Stimulated activated CD4-positive, alpha-beta T cell treated with anti-CD3 and anti-CD28 coated beads, Interleukin-1b, Interleukin-23, amount 100 ng/mL, for 24 hours (primary cell): ENCODE results near the gene AKR1C8.
"Not testable (repeated sequence)": the region's sequence is repeated elsewhere in the genome, so short reads cannot be mapped to it uniquely, and the experiment has no call there.

Source experiments
- DNase-seq, 4 experiments: peaks; one replicate each; pipeline ENCODE4 v3.0.0-alpha.2; 2020; ENCODE audit warnings: low read depth in 4 of 4, low spot score in 1 of 4

The AKR1C8 gene

DNA sequence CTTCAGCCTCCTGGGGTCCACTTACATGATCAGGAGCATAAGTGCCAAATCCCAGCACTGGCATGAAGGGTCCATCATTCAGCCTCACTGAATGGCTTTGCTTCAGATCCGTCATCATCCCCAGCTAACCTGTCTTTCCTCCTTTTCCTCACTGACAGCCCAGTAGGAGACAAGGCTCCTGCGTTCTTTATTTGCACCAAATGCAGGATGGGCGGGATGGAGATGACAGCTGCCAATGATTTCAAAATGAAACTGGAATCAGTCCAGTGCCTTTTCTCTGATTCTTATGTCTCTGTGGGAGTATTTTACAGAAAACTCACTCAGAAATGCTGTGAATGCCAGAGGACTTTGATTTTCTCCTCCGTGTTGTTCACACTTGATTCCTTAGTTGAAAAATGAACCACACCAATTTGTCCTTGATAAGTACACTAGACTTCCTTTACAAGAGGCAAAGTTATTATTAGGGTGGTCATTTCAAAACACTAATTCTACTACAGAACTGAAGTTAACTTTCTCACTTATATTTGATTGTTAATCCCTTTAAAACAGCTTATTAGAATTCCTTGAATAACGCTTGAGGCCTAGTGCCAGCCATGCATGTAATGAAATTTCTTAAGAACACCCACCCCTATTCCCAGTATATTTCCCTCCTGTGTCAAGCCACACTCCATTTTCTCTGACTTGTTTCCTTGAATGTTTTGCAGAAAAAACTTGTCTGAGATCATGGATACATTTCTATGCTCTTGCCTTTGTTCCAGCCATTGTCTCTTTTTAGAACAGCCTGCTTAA is at the start of gene AKR1C8:
Gene AKR1C8, minus strand, starts transcription at position 164 of the 789 bp plus-strand sequence. Its CDS starts 46 bp downstream, at position 118.
- DNase-seq: no peak

DNA sequence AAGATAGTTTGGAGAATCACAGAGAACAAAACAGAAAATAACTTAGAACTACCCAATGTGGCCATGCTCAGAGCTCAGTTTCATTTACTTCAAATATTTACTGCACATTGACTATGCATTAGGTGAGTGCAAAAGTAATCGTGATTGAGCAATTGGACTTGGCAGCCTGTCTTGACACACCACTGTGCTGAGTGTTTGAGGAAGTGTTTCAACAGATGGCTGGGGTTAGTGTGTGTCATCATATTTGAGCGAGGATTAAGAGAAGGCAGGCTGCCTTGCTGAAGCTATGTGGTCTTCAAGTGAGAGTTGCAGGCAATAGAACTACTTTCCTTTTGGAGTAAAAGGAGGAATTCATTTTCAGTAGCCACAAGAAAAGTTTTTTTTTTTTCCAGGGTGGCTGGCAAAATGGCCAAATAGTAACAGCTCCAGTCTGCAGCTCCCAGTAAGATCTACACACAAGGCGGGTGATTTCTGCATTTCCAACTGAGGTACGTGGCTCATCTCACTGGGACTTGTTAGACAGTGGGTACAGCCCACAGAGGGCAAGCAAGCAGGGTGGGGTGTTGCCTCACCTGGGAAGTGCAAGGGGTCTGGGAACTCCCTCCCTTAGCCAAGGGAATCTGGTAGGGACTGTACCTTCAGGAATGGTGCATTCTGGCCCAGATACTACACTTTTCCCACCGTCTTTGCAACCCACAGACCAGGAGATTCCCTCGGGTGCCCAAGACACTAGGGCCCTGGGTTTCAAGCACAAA is 49.3 kb upstream of the AKR1C8 start:
- no peak for DNase-seq

DNA sequence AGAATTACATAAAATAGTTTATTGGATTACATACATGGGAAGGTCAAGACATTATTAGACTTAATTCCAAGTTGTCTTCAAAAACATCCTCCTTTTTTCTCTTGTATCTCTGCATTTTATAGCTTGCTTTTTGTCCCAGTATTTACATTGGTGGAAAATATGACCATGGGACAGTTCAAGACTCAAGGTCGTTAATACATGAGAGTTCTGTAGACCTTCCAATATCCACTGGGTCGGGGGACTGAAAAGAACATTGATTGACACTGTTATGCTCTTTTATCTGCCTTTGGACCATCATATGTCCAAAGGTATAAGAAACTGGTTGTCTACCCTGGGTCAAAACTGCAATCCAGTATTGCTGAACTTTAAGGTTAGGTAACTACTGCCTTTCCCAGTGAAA is 48.4 kb upstream of the AKR1C8 start:
- DNase-seq: no peak

DNA sequence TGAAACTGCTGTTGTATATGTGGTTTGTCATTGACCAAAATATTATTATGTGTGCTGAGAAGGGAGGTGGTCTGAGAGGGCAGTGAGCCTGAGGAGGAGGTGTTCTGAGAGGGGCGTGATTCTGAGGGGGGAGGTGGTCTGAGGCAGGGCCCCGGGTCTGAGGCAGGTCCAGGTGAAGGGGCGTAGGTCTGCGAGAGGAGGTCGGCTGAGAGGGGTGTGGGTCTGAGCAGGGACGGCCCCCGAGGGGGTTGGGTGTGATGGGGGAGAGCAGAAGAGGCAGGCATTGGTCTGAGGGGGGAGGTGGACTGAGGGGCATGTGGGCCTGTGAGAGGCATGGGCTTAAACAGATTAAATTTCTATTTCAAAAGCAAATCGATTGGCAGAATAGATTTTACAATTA is 44.1 kb upstream of the AKR1C8 start:
- no peak for DNase-seq

DNA sequence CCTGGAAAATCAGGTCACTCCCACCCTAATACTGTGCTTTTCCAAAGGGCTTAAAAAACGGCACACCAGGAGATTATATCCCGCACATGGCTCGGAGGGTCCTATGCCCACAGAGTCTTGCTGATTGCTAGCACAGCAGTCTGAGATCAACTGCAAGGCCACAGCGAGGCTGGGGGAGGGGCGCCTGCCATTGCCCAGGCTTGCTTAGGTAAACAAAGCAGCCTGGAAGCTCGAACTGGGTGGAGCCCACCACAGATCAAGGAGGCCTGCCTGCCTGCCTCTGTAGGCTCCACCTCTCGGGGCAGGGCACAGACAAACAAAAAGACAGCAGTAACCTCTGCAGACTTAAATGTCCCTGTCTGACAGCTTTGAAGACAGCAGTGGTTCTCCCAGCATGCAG is 38.0 kb upstream of the AKR1C8 start:
- not testable (repeated sequence) for DNase-seq

DNA sequence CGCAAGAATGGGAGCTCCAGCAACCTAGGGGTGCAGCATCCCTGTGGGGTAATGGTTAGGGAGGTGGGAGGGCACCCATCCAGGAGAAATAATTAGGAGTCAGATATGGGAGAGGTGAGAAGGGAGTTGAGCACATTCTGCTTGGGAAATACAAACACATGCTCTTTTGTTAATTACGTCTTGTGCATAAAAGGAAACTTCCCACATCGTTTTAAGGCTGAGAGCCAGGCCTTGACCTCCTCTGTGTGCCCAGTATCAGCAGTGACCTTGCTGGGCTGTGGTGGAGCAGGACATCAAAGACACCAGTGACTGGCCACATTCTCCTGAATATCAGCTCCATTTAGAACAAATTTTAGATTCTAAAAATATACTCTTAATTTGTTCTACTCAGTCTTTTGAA is 34.3 kb upstream of the AKR1C8 start:
- DNase-seq: no peak

DNA sequence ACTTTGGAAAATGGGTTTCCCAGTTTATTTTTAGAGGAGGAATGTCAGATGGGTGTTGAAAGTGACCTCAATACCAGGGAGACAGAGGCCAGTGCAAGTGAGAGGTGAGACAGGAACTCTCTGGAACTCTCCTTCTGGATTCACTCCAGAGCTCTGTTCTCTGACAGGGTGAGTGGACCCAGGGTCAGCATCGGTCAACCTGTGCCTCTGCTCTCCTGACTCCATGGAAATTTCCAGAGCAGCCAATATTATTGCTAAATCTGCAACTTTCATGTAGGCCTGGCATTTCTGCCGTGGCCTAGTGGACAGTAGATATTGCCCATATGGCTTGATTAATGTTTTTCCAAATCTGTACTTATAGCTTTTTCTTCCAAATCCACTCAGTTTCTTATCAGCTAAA is 31.9 kb upstream of the AKR1C8 start:
- DNase-seq: no peak

DNA sequence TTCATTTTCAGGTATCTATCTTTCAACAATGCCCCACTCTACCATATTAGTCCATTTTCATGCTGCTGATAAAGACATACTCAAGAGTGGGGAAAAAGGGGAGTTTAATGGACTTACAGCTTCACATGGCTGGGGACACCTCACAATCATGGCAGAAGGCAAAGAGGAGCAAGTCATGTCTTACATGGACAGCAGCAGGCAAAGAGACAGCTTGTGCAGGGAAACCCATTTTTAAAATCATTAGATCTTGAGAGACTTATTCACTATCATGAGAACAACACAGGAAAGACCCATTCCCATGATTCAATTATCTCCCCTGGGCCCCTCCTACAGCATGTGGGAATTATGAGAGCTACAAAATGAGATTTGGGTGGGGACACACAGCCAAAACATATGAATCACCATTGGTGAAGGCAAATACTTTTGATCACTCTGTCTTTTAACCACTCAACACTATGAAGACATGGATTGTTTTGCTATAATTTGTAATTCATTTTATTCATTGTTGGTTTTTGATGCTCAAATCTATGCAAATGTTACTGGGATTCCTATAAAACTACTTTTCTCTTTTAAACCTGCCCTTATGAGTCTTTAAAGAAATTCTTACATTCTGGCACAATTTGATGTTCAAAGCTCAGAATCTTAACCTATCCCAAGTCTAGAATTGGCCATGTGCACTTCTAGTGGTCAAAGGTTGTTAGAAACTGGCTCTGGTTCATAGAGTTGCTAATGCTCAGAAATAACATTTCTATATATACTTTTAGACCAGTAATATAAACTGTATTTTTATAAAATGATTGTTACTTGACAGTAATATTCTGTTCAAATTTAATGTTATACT is 27.0 kb upstream of the AKR1C8 start:
- DNase-seq: no peak

DNA sequence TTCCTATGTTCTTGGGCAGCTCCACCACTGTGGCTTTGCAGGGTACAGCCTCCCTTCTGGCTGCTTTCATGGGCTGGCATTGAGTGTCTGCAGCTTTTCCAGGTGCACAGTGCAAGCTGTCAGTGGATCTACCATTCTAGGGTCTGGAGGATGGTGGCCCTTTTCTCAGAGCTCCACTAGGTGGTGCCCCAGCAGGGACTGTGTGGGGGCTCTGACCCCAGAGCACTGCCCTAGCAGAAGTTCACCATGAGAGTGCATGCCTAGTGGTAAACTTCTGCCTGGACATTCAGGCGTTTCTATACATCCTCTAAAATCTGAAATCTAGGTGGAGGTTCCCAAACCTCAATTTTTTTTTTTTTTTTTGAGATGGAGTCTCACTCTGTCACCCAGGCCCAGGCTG is 25.3 kb upstream of the AKR1C8 start:
- DNase-seq: not testable (repeated sequence)

DNA sequence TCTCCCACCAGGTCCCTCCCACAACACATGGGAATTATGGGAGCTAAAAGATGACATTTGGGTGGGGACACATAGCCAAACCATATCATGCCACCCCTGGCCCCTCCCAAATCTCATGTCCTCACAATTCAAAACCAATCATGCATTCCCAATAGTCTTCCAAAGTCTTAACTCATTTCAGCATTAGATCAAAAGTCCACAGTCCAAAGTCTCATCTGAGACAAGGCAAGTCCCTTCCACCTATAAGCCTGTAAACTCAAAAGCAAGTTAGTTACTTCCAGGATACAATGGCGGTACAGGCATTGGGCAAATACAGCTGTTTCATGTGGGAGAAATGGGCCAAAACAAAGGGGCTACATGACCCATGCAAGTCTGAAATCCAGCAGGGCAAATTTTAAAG is 24.8 kb upstream of the AKR1C8 start:
- DNase-seq: not testable (repeated sequence)

DNA sequence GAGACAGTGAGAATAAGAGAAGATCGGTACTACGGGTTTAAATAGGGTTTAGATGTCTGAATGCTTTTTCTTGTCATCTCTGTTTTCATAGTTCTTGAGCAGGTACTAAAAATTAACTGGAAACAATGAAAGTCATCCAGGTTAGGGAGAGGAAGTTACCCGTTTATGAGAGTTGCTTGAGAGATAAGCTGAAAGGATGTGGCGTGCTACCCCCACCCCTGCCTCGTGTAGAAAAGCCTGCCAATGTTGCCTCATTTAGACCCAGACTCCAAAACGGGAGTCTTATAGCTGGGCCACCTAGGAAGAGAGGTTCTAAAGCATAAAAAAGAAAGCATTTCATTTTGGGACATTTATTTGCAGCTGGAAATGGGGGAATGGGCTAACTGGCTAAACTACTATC is 21.8 kb upstream of the AKR1C8 start:
- DNase-seq: no peak

DNA sequence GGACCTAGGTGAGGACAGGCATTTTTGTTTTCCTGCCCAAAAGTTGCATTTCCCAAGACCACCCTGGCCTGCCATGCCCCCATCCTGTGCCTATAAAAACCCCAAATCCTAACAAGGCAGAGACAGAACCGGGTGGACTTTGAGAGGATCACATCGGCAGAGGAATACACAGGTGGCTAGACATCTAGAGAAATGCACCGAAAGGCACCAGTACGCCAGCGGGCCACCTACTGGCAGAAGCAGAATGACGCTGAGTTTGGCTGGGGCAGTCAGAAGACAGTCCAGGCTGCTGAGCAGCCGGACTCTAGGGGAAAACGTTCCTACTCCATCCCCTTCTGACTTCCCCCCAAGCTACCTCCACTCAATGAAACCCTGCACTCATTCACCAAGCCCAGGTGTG is 14.4 kb upstream of the AKR1C8 start:
- DNase-seq: no peak

DNA sequence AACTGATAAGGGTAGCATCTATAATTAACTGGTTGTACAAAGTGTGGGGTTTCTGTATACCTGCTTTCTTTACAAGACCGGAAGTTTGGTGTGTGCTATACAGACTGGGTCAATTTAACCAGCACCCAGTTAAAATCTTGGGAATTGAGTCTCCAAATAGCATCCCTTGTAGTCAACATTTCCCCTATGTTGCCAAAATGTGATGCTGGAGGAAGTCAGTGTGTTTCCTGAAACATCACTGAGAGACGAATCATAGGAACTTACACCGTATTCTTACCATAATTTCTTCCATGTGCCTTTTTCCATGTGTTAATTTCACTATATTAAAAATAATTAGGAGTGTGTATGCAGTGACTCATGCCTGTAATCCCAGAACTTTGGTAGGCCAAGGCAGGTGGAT is 13.4 kb upstream of the AKR1C8 start:
- DNase-seq: no peak

DNA sequence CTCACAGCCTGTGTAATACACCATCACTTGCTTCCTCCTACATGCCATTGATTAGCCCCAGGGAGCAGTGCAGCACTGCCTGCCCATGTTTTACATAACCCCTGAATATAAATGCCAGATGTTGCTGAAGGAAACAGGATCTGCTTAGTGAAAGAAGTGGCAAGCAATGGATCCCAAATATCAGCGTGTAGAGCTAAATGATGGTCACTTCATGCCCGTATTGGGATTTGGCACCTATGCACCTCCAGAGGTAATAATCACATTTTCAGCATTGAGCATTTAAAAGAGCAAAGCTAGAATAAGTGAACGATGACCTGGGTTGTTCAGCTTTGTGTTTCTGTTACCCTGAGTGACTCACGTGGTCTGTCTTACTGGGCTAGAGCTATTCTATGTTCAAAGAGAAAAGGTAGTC is 11.8 kb upstream of the AKR1C8 start, which contains the start of gene AKR1C4:
Gene AKR1C4, plus strand, starts transcription at position 136 of the 412 bp plus-strand sequence. Its CDS starts 31 bp downstream, at position 167.
- DNase-seq: no peak

DNA sequence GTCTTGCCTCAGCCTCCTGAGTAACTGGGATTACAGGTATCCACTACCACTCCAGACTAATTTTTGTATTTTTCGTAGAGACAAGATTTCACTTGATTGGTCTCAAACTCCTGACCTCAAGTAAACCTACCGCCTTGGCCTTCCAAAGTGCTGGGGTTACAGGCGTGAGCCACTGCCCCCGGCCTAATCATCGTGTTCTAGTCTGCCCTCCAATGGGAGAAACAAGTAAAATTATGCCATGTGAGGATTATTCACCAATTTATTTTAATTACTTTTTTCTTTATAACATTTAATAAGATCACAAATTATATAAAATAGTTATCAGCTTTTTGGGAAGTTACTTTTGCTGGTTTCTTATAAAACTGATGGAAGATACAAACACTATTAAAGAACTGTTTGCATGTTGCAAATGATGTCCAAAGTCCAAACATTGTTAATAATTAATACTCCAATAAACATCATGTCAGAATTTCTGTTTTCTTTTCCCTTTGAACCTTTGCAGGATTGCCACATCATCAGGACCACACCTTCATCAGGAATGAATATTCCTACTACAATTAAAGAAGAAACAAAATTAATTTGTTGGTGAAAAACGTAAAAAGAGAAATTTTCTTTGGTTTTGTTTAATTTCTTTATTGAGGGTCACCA is 10.9 kb upstream of the AKR1C8 start:
- no peak for DNase-seq

DNA sequence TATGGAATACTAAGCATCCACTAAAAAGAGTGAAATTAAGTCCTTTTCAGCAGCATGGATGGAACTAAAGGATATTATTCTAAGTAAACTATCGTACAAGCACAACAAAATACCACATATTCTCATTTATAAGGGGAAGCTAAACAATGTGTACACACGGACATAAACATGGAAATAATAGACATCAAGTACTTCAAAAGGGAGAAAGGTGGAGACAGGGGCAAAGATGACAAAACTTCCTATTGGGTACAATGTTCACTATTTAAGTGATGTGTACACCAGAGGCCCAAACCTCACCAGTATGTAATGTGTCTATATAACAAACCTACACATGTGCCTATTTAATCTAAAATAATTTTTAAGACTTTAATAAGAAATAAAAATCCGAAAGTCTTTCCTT is 9.5 kb upstream of the AKR1C8 start:
- DNase-seq: no peak

DNA sequence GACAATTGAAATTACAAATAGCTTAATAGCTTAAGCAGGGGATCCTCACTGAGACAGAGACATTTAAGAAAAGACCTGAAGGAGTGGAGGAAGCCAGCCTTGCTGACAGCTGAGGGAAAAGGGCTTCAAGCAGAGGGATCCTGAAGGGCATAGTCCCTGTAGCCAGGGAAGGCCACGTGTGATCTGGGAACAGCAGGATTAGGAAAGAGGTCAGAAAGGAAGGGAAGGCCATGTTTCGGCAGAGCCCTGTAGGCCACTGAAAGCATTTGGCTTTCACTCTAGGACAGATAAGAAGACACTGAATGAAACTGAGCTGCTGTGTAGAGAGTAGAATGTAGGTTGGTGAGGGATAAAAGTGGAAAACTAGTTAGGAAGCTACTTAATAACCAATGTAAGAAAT is 3.4 kb upstream of the AKR1C8 start:
- no peak for DNase-seq

DNA sequence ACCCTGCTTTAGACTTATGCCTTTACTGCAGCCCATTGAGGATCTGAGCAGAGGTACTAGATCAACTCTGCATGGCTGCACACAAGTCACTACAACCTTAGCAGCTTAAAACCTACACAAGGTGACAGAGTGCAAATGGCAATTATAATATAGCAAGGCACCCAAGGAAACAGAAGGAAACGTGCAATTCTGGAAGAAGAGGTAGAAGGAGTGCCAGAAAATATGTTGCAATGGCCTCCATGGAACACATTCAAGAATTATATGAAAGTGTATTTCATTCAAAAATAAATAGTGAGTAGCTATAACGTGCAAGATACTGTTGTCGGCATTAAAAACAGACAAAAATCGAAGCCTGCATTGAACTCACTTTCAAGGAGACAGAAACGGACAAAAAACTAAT is 2.9 kb upstream of the AKR1C8 start:
- DNase-seq: no peak

DNA sequence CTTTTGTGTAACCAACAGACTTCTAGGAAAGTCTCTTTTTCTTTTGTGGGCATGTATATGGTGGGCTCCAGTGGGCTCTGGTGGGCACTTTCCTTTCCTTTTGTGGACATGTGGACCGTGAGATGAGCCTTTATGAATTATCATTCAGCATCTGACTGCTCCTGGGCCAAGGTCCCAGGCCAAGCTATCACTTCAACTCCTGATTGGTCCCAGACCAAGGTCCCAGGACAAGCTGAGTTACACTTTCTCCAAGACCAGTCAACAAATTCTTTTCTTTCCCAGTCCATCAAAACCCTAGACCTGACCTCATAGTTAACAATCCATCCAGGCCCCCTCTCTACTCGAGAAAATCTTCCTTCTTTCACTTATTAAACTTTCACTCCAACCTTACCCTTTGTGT is 1.0 kb downstream of the AKR1C8 start:
- DNase-seq: no peak

DNA sequence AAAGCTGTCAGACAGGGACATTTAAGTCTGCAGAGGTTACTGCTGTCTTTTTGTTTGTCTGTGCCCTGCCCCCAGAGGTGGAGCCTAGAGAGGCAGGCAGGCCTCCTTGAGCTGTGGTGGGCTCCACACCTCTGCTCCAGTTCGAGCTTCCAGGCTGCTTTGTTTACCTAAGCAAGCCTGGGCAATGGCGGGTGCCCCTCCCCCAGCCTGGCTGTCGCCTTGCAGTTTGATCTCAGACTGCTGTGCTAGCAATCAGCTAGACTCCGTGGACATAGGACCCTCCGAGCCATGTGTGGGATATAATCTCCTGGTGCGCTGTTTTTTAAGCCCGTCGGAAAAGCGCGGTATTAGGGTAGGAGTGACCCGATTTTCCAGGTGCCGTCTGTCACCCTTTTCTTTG is 4.4 kb downstream of the AKR1C8 start:
- DNase-seq: not testable (repeated sequence)

DNA sequence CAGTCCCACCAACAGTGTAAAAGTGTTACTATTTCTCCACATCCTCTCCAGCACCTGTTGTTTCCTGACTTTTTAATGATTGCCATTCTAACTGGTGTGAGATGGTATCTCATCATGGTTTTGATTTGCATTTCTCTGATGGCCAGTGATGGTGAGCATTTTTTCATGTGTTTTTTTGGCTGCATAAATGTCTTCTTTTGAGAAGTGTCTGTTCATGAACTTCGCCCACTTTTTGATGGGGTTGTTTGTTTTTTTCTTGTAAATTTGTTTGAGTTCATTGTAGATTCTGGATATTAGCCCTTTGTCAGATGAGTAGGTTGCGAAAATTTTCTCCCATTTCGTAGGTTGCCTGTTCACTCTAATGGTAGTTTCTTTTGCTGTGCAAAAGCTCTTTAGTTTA is 9.4 kb downstream of the AKR1C8 start:
- not testable (repeated sequence) for DNase-seq
